GM11168 (cell line): ENCODE measurements around the gene CADM1.

Experiments used
- in situ Hi-C: fragments of 300-500 bp; cut with MboI; formaldehyde crosslinking; loops from one replicate; pipeline ENCODE4 v1.12.0; 2022; ENCODE audit warnings: low sequenced_read_pairs; ENCODE audit not compliant: unreplicated experiment

CADM1 gene

DNA sequence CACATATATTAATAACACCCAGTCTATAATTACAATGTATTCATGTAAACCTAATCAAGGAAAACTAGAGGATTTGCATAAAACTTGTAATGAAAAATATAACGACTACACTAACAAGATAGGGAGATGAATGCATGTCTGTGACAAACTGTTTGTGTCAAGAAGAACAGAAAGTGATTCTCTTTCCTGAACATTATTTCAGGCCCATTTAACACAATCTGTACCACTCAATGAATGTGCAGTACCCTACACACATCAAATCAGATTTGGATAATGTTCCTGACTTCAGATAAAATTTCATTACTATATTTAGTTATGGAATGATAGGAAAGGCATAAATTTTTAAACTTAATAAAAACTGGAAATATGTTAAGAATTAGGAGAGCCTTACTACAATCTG lies 93.1 kb downstream of the CADM1 start:
- in situ Hi-C loops = no loop called here

DNA sequence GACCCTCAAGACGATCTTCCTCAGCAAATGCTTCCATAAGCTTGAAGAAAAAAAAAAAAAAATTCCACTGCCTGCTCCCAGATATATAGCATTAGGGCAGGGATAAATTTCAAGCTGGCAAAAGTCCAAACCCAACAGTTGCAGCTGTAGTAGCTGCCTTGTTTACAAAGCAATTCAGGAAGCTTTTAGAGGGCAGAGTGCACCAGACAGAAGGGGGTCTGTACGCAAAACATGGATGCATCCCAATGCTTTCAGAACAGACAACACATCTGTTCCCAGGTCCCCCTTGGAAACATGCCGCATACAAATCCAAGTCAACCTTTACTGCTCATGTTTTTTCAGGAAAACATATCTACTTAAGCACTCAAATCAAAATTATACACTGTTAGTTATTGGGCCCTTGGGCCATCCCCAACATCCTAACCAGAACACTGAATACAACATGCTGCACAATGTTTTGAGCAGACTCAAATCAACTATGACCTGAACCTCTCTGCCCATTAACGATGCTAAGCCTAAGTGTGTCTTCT lies 94.5 kb downstream of the CADM1 start:
- in situ Hi-C loops = no loop called here

DNA sequence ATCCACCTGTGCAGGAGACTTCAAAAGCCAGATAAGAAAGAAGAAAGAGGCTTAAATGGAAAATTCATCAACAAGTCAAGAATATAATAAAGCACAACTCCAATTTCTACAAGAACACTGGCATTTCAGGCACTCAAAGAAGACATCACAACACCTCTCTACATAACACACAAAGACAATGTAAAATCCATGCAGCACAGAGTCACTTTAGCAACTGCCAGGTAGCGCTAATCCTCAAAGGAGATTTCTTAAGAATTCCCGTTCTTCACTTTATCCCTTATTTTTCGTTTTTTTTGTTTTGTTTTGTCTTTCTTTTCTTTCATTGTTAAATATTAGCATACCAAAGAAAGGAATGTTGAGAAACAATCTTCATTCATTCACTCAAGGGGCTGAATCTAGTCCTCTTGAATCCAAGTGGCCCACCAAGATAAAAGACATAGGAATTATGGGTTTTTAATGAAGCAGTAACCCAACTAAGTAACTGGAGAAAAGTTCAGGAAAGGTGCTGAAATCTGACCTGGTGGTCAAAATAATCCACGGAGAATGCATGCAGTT lies 95.0 kb downstream of the CADM1 start:
- in situ Hi-C loops = no loop called here

DNA sequence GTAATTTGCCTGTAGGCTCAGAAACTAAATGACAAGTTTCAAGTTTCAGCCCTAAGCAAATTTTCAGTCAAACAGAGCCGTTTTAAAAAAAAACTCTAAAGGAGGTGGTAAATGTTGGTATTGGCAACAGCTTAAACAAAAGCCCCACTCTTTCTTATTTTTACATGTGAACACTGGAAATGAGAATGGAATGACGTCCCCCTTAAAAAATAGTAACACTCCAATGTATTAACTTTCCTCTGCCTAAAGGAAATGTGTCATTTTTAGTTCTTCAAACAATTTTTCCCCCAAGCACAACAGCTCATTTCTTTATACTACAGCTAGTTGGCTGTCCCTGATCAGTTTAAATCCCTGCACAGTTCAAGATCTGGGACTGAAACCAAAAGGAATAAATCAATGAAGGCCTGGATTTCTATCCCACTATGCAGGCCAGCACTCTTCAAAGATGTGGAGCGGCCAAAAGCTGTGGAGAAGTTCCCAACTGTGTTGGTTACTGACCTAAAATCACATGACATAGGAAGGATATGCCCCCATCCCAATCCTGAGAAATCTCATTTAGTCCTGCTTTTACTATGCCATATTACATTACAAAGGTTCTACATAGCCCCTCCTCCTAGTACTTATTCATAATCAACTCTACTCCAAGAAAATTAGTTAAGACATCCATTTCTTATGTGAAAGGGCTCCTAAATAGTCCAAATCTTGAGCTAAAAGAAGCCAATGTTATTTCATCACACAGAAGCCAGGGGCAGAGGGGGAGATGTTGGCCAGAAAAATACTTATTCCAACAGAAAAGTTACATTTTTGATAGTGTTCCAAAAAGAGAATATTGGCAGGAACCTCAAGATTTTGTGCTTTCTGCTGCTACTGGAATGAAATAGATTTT lies 95.9 kb downstream of the CADM1 start:
- in situ Hi-C loops = no loop called here

DNA sequence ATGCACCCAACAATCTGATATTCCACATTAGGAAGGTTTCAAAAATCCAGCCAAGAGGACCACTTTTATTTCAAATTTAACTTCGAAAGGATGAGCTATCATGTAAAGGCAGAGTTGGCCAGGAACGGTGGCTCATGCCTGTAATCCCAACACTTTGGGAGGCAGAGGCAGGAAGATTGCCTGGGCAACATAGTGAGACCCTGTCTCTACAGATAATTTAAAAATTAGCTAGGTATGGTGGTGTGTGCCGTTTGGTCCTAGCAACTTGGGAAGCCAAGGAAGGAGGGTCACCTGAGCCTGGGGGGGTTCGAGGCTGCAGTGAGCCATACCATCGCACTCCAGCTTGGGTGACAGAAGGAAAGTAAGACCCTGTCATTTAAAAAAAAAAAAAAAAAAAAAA lies 96.7 kb downstream of the CADM1 start:
- in situ Hi-C loops = no loop called here

DNA sequence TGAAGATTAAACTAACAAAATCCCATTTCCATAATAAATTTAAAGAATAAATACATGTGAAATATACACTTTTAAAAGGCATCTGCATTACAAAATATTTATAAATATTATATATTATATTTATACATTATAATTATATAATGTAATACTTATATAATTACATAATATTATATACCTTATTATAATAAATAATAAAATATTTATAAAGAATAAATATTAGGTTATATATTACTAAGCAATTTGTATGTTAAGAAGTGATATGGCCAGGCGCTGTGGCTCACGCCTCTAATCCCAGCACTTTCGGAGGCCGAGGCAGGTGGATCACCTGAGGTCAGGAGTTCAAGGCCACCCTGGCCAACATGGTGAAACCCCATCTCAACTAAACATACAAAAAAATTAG lies 97.8 kb downstream of the CADM1 start:
- in situ Hi-C loops = no loop called here

DNA sequence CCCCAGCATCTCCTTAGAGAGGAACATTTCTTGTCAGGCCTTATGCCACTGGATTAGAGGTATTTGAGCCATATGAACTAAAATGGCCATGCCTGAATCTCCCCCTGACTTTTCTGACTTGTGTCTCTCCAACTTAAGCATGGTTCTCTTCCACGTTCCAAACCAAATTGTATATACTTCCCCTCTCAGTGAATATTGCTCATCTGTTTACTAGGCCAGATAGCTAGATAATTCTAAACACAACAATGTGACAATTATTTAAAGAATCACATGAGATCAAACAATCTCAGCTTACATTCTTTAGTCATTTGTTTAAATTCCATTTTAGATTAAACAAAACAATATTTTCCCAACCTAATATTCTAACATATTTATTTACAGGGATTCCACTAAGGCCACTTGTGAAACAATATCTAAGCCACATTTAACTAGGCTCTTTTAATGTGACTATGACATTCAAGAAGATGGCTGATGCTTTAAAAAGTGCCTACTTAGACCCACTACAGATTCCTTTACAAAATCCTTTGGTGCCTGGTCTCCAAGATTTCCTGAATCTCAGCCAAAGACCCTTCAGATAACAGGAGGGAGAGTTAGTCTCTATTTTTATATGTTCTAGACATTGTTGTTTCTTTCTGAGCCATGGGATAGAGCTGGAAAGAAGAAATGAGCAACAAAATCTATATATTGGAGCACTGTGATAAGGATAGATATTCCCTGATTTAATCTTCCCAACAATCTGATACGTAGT lies 105.7 kb downstream of the CADM1 start:
- in situ Hi-C loops = no loop called here

DNA sequence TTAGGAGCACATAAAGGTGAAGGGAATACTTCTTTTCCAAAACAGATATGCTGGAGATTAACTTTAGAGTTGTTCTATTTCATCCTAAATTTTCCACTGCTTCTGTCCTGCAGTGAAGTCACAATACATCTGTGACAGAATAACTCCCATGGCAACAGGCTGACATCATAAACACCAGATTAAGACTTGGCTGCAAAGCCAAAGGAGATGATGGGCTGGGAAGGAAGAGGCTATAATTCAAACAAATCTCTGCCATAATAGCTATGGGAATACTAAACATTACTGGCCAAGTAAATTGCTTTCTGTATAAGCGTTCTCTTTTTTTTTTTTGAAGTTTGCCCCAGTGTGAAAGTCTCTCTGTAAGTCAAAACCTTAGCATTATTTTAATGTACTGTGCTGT lies 107.7 kb downstream of the CADM1 start:
- in situ Hi-C loops = no loop called here

DNA sequence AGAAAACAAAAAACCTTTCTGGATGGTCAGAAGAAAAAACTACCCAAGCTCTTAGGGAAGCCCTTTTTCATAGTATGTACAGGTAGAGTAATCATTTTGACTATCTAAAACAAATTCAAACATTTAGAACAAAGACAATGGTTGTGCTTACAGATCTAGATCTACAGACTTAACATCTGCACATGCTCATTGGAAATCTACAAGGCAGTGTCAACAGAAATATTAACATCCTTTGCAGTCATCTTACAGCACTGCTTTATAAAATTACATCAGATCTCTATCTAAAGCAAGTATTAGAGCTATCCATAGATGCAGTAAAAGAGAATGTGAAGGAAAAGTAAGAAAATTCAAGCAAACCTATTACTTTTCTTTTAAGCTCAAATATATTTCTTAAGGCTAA lies 110.3 kb downstream of the CADM1 start:
- in situ Hi-C loops = no loop called here

DNA sequence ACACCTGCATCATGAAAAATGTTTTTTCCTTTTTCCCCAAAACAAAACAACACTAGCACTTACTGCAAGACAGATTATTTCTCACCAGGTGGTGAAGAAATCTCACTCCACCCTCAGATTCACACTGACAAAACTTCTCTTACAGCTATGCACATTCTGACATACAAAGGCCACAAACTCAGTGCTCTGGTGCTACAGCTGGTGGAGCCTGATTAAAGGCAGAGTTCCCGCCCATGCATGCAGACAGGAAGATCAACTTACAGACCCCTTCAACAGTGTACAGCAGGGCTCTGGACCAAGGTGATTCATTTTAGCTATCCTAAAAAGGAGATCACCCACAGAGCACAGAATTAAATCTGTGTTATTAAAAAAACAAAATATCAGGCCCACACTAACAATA lies 112.6 kb downstream of the CADM1 start:
- in situ Hi-C loops = no loop called here

DNA sequence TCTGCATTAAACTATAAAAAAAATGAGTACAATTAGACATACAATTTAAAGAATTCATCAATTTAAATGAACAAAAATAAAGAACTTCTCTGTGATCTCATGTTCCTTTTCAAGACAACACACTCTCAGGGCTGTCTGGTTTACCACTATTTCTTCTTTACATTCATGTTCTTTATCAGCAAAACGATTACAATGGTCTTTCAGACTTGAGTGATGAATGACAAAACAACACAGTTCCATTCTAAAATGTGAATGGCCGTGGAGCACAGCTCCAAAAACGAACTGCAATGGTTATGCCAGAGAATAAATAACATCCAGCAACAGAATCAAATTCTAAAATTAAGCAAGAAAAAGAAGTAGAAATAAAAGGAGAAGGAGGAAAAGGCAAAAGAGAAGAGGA lies 113.1 kb downstream of the CADM1 start:
- in situ Hi-C loops = no loop called here

DNA sequence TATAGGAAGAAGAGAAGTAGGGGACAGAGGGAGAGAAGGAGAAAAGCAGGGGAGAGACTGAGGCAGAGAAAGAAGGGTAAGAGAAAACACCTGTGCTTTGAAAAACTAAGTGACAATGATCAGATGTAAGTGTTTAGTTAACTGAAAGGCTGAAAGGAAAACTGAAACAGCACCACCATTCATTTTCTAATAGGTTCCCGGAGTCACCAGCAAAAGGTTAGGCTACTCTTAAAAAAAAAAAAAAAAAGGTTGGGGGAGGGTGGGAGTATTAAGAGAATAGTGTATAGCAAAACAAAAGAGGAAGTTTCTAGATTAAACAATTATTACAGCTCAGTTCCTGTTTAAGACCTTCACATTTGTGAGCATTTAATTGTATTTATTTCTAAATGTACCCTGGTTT lies 113.8 kb downstream of the CADM1 start:
- in situ Hi-C loops = no loop called here

DNA sequence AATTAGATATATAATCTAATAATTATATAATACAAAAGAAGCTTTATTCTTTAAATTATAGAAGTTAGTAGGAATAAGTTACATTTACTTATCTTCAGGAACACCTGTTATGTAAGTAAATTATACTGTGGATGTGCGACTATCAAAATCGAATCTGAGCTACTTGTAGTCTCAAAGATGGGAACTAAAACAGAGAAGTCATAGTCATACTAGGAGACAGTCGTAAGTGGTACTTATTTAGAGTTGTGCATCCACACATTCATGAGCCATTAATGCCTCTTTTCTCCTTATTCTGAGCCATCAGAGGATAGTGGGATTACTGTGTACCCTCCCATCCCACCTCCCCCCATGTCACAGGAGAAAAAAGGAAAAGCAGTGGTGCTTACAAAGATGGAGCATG lies 114.4 kb downstream of the CADM1 start:
- in situ Hi-C loops = no loop called here

DNA sequence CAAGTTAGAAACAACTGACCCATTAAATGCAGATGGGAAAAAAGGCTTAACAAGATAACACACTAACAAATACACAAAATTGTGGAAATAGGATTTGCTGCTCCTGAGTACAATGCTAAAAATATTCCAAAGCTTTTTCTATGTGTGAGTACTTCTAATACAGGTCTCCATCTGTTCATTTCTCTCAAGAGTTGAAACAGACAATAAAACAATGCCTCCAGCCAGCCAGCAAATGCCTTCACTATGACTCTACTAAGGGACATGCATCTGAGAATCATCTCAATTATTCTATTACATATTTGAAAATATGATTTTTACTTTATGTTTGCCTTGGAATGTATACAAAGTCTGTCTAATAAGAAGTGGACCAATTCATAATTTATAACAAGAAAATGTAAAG lies 119.0 kb downstream of the CADM1 start:
- in situ Hi-C loops = no loop called here

DNA sequence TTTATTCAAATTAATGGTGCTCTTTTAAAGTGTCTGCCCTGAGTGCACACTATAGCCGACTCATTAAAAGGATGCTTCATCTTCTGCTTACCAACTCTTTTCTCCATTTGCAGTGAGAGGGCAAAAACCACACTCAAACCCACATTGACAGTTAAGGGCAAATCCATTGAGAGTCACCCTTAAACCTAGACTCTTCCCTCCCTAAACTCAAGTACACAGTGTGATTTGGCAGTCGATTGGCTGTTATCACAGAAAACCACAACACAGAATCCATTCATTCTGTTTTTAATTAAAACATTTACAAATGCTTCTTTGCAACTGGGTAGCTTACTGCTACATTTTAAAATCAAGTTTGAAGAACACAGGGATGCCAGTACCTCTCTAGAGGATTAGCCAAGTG lies 120.0 kb downstream of the CADM1 start:
- in situ Hi-C loops = no loop called here

DNA sequence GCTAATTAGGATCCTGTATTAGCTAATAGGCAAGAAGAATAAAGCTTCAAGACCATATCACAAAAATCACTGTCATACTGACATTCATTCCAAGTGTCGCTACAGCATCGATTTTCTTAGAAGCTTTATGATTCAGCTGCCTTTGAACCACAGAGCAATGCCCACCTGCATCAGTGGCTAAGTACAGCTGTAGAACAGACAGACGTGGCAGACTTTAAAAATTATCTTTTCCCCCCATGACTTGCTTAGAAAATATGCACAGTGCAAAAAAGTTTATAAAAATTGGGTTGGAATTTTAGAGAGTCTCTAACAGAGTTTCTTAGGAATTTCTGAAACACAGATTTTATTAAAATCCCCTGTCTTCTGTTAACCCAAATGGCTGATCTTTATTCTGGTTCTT lies 120.8 kb downstream of the CADM1 start:
- in situ Hi-C loops = no loop called here

DNA sequence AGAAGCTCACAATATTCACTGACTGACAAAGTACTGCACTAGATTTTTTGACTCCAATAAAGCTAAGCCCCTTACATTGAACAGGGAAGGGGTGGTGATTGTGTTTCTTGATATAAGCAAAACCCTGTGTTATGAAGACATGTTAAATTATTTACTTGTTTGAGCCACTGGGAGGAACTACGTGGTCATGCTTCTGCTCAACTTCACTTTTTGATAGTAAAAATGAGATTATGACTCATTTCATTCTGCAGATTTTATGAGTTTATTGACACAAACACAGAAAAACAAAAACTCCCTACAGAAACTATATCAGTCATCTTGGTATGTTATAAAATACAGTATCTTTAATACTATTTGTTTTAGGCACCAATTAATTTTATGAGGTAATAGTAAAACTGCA lies 124.7 kb downstream of the CADM1 start:
- in situ Hi-C loops = no loop called here

DNA sequence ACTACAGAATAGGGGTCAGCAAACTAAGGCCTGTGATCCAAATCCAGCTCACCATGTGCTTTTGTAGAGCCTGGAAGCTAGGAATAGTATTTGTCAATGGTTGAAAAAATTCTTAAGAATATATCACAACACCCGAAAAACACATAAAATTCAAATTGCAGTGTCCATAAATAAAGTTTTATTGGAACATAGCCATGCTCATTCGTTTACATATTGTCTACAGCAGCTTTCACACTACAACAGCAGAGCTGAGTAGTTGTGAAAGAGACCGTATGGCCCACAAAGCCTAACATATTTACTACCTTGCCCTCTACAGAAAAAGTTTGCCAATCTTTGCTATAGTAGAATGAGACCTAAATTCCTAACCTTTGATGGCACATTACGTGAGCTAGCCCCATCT lies 125.7 kb downstream of the CADM1 start:
- in situ Hi-C loops = no loop called here

DNA sequence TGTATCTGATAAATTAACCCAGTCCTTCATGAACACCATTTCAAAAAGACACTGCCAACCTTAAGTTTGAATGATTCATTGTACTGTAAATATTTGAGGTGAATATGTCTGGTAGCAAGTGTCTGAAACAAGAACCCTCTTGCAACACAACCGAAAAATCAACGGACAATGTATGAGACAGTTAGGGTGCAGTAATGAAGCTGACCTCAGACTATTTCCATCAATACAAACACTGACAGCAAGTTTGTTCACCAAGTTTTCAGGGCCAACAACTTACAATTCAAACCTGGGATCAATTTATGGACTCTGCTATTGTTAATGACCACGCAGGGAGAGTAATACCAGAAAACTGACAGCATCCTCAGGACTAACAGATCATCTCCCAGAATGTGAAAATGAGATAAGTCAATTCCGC lies 126.3 kb downstream of the CADM1 start:
- in situ Hi-C loops = no loop called here

DNA sequence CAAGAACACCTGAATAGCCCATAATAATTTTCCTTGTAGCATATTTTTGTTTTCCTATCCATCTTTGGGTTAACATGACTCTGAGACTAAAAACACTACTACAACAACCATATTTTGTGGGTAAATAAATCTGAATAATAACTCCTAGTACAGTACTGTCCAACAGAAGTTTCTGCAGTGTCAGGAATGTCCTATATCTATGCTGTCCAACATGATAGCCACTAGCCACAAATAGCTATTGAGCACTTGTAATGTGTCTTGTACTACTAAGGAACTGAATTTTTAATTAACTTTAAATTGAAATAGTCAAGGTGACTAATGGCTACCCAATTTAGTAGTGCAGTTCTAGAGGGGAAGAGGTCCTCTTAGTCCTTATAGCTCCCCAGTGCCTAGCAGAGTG lies 135.6 kb downstream of the CADM1 start:
- in situ Hi-C loops = no loop called here

DNA sequence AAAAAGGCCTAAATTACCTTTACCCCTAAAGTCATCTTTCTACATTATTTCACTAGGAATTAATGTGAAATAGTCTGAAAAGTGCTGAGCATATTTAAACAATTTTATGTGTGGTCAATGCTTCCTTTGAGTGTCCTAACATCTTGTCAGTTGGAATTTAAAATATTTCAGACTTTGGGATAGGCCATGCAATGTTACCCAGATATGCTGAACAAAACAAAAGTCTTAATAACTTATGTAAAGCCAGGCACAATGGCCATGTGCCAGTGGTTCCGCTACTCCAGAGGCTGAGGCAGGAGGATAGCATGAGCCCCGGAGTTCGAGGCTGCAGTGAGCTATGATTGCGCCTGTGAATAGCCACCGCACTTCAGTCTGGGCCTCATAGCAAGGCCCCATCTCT lies 137.4 kb downstream of the CADM1 start:
- in situ Hi-C loops = no loop called here
